WERI-Rb-1 (cell line): Measurements from ENCODE around the gene CD300LG.

Experiments
- DNase-seq: peaks from one replicate; pipeline ENCODE4 v3.0.0-alpha.2; 2020
- H3K27ac ChIP-seq: fragments of 250-450 bp; sonication (Bioruptor Pico); 2 replicates; pipeline ENCODE4 v1.5.1; 2020; ENCODE audit warnings: mild to moderate bottlenecking, moderate library complexity
- H3K27me3 ChIP-seq: fragments of 250-450 bp; sonication (Bioruptor Pico); 2 replicates; pipeline ENCODE4 v1.5.1; 2021; ENCODE audit warnings: mild to moderate bottlenecking, low read depth, moderate library complexity; ENCODE audit not compliant: insufficient read depth, severe bottlenecking
- H3K36me3 ChIP-seq: fragments of 250-450 bp; sonication (Bioruptor Pico); 2 replicates; pipeline ENCODE4 v1.5.1; 2020; ENCODE audit warnings: mild to moderate bottlenecking, moderate library complexity
- H3K4me3 ChIP-seq: 2 replicates; pipeline ENCODE4 v1.5.1; 2011; ENCODE audit warnings: low read depth, mild to moderate bottlenecking, control low read depth, low read length
- H3K9me3 ChIP-seq: fragments of 250-450 bp; sonication (Bioruptor Pico); 2 replicates; pipeline ENCODE4 v1.5.1; 2021; ENCODE audit warnings: mild to moderate bottlenecking, moderate library complexity; ENCODE audit not compliant: severe bottlenecking
- CTCF ChIP-seq: IDR thresholded peaks from 2 replicates; pipeline ENCODE4 v1.5.1; 2011; ENCODE audit warnings: low read depth, mild to moderate bottlenecking, control low read depth, inconsistent platforms, low read length

CD300LG gene

GRCh38 chr17:43873815-43874214 lies 26.8 kb downstream of the CD300LG start:
- Histone ChIP-seq H3K36me3 (no peaks in the 10 kb centered on the region; the same call in 1 of the 2 replicates), H3K9me3 (no peaks in the 10 kb centered on the region), H3K27me3 (no peaks in the 10 kb centered on the region), H3K4me3 (no peak overlapping the region), H3K27ac (no peak overlapping the region)
- DNase-seq = no peak
- TF ChIP-seq CTCF = no peak

- no peak for DNase-seq
- no peaks in the 10 kb centered on the region for H3K9me3 ChIP-seq
- H3K27ac ChIP-seq = no peak overlapping the region
- H3K36me3 ChIP-seq = no peaks in the 10 kb centered on the region; the same call in 1 of the 2 replicates
- no peaks in the 10 kb centered on the region for H3K27me3 ChIP-seq
- TF ChIP-seq CTCF = no peak
- H3K4me3 ChIP-seq = no peak overlapping the region
These were observed 27.3 kb downstream of the CD300LG start for GRCh38 chr17:43874293-43874692.

- Histone ChIP-seq H3K4me3 (no peak overlapping the region), H3K27ac (no peak overlapping the region), H3K9me3 (no peaks in the 10 kb centered on the region), H3K27me3 (no peaks in the 10 kb centered on the region), H3K36me3 (no peaks in the 10 kb centered on the region; the same call in 1 of the 2 replicates)
- no peak for DNase-seq
- no peak for TF ChIP-seq CTCF
These were observed 28.6 kb downstream of the CD300LG start for GRCh38 chr17:43875476-43876147.

GRCh38 chr17:43877031-43877430 lies 30.1 kb downstream of the CD300LG start:
- Histone ChIP-seq H3K4me3 (no peak overlapping the region), H3K27me3 (no peaks in the 10 kb centered on the region), H3K9me3 (no peaks in the 10 kb centered on the region), H3K27ac (no peak overlapping the region), H3K36me3 (no peaks in the 10 kb centered on the region; the same call in 1 of the 2 replicates)
- TF ChIP-seq CTCF = no peak
- no peak for DNase-seq

- Histone ChIP-seq H3K4me3 (no peak overlapping the region), H3K36me3 (no peaks in the 10 kb centered on the region; the same call in 1 of the 2 replicates), H3K27ac (no peak overlapping the region), H3K27me3 (no peaks in the 10 kb centered on the region), H3K9me3 (no peaks in the 10 kb centered on the region)
- TF ChIP-seq CTCF = no peak
- DNase-seq = no peak
These were observed 30.6 kb downstream of the CD300LG start for GRCh38 chr17:43877451-43878155.
